GM12873 (cell line): ENCODE data around the gene GSTA4.

Source experiments
- TF ChIP-seq, protein P1 (sequence below): IDR thresholded peaks from 2 replicates; pipeline ENCODE4 v1.5.1; 2012; ENCODE audit warnings: low read depth, mild to moderate bottlenecking, moderate library complexity, low read length, control low read depth; ENCODE audit not compliant: insufficient read depth; ENCODE audit errors: missing control alignments

Gene GSTA4, protein sequence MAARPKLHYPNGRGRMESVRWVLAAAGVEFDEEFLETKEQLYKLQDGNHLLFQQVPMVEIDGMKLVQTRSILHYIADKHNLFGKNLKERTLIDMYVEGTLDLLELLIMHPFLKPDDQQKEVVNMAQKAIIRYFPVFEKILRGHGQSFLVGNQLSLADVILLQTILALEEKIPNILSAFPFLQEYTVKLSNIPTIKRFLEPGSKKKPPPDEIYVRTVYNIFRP

DNA sequence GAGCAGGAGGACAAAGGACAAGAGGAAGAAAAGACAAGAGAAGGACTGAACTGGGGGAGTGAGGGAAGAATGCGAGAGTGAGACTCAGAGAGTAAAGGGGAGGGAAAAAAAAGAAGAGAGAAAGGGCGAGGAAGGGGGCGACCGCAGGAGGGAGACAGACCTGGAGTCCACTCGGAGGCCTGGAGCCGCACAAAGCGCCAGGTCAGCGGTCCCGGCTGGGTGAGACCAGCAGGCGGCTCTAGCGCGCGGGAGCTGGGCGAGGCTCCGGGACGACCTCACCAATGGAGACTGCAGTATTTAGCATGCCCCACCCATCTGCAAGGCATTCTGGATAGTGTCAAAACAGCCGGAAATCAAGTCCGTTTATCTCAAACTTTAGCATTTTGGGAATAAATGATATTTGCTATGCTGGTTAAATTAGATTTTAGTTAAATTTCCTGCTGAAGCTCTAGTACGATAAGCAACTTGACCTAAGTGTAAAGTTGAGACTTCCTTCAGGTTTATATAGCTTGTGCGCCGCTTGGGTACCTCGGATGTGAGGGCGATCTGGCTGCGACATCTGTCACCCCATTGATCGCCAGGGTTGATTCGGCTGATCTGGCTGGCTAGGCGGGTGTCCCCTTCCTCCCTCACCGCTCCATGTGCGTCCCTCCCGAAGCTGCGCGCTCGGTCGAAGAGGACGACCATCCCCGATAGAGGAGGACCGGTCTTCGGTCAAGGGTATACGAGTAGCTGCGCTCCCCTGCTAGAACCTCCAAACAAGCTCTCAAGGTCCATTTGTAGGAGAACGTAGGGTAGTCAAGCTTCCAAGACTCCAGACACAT is at the start of gene GSTA4:
Gene GSTA4, minus strand, starts transcription at position 196 of the 824 bp plus-strand sequence. CDS start 1,041 bp downstream, outside the sequence.
- TF ChIP-seq, protein P1, sequence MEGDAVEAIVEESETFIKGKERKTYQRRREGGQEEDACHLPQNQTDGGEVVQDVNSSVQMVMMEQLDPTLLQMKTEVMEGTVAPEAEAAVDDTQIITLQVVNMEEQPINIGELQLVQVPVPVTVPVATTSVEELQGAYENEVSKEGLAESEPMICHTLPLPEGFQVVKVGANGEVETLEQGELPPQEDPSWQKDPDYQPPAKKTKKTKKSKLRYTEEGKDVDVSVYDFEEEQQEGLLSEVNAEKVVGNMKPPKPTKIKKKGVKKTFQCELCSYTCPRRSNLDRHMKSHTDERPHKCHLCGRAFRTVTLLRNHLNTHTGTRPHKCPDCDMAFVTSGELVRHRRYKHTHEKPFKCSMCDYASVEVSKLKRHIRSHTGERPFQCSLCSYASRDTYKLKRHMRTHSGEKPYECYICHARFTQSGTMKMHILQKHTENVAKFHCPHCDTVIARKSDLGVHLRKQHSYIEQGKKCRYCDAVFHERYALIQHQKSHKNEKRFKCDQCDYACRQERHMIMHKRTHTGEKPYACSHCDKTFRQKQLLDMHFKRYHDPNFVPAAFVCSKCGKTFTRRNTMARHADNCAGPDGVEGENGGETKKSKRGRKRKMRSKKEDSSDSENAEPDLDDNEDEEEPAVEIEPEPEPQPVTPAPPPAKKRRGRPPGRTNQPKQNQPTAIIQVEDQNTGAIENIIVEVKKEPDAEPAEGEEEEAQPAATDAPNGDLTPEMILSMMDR = peak; percentile 64

DNA sequence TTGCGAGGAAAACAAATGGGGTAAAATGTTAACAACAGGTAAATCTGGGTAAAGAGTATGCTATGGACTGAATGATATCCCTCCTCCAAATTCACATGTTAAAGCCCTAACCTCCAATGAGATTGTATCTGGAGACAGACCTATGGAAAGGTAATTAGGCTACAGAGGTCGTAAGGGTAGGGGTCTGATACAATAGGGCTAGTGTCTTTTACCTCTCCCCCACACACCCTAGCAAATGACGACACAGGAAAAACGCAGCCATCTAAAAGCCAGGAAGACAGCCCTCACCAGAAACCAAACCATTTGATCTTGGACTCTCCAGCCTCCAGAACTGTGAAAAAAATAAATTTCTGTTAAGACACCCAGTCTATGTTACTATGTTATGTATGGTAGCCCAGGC is 49.5 kb upstream of the GSTA4 start:
- TF ChIP-seq, protein P1 = no peak

DNA sequence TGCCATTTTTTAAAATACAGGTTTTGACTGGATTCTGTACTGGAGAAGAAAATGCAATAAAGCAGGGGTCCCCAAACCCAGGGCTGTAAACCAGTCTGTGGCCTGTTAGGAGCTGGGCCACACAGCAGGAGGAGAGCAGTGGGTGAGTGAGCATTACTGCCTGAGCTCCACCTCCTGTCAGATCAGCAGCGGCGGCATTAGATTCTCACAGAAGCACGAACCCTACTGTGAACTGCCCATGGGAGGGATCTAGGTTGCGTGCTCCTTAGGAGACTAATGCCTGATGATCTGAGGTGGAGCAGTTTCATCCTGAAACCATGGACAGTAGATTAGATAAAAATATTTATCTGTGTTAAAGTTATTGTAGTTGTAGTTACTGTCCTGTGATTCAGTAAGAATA is 49.0 kb upstream of the GSTA4 start:
- TF ChIP-seq, protein P1 = no peak

DNA sequence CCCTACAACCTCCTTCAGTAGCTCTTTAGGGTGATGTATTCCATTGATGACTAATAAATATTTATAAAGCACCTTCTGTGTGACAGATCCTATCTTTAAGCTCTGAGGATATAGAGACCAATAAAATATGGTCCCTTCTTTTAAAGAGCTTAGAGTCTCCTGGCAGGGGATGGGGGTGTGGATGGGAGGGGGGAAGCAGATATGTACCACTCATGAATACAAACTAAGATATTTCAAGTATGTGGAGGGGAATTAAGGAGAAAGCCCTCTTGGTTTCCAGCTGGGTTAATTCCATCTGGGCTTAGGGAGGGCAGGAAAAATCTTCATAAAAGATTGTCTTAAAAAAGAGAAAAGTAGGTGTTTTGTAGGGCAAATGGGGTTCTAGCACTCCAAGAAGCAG is 48.5 kb upstream of the GSTA4 start:
- TF ChIP-seq, protein P1 = no peak

DNA sequence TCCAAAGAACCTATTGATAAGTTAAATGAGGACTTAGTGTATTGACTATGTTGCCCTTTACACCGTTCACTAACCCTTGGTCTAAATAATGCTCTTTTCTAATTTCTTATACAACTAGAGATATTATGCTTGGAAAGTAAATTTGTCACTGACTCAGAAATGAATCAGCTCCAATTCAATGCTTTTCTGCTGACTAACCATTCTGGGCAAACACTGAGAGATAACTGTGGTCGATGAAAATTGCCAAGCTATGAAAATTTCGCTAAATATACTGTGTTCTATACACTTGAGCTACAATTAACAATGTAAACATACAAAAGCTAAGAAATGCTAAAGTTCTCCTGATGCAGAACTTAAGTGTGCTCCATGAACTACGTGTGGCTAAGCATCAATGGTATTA is 47.0 kb upstream of the GSTA4 start:
- TF ChIP-seq, protein P1 = no peak

DNA sequence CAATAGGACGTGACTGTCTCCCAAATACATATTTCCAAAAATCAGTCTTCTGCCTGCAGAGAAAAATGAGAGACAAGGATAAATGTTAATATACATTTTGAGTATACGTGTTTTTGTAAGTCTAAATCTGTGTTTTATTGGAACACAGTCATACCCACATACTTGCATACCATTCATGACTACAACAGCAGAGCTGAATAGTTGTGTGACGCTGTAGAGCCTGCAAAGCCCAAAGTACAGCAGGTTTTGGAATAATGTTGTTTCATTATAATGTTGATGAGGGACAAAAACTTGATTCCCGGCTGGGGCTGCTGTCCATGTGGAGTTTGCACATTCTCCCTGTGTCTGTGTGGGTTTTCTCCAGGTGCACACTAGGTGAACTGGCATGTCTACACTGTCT is 46.3 kb upstream of the GSTA4 start:
- TF ChIP-seq, protein P1 = no peak

DNA sequence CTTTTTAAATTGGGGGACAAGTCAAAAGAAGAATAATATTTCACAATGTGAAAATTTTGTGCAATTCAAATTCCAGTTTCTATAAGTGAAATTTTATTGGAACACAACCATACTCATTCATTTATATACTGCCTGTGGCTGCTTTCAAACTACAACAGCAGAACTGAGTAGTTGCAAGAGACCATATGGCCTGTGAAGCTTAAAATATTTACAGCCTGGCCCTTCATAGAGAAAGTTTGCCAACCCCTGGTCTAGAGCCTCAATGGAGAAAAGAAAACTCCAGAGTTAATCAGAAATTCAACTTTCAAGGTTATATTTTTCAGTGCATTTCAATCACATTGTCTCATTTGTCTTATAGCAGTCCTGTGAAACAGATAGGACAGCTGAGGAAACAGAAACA is 43.5 kb upstream of the GSTA4 start:
- TF ChIP-seq, protein P1 = no peak
